Vagina (tissue), 2 donors: Measurements from ENCODE around the gene MMD2.

ENCODE experiments used
- CTCF ChIP-seq, 3 experiments: fragments of 450-650 bp in 2 of 3; fragments of 200-600 bp in 1 of 3; sonication (generic) in 1 of 3; IDR thresholded peaks; one replicate each; pipeline ENCODE4 v1.5.1; 2017 to 2019; ENCODE audit warnings: antibody characterized with exemption in 3 of 3, mild to moderate bottlenecking in 2 of 3, moderate library complexity in 2 of 3
- POLR2A ChIP-seq, 2 donors: fragments of 450-650 bp; IDR thresholded peaks; one replicate each; pipeline ENCODE4 v1.6.1; 2017; ENCODE audit warnings: antibody characterized with exemption in 2 of 2, mild to moderate bottlenecking in 2 of 2, moderate library complexity in 2 of 2

- no peak for TF ChIP-seq CTCF (IDR thresholded peaks at IDR 0.05)
- no peak for TF ChIP-seq POLR2A (IDR thresholded peaks at IDR 0.05)
Measured at GRCh38 chr7:4889682-4890081, 69.3 kb downstream of the MMD2 start.
